ENCODE measurements around the gene TECTB.

The TECTB gene

DNA sequence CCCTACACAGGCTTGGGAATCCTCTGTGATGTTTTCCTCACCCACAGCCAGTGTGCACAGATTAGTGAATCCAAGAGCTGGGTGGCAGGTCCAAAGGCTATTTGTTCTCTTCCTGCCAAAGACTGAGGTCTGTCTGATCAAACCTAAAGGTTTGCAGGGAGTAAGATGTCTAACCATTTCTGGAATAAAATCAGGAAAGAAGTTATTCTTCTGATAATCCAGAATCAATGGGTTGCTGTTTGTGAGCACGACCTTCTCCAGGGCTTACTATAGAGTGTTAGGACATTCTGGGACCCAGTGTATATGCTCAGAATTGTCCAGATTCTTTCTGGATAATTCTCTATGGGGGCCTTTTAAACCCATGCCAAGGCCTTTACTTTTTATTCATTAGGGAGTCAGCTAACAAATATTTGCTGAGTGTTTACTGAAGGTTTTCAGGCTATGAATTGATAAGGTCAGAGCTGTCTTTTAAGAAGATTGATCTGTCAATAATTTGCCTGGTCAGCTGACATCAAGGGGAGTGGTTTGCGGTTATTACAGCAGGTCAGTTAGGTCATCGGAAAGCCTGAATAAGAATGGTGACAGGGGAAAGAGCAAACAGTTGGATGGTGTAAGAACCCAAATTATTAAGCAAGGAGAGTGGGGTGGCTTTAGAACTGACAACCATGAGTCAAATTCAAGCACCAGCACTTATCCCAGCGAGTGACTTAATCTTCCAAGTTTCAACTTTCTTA, 7.5 kb upstream of the TECTB start:
- DNase-seq = no peak

DNA sequence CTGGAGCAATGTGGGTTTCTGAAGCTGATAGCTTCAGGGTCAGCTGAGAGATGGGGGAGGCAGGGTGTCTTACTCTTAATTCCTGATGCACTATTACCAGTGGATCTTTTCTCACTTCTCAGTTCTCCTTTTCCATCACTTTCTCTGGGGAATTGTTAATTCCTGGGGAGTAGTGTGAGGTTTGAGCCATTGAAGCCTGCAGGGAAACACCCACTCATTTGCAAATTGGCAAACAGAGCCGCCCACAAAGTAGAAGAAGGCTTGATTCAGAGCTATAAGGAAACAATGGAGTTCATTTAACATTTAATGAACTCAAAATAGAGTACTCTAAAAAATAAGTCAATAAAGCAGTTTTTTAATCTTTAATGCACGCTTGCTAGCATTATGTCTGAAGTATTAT, 4.3 kb upstream of the TECTB start:
- DNase-seq = no peak

DNA sequence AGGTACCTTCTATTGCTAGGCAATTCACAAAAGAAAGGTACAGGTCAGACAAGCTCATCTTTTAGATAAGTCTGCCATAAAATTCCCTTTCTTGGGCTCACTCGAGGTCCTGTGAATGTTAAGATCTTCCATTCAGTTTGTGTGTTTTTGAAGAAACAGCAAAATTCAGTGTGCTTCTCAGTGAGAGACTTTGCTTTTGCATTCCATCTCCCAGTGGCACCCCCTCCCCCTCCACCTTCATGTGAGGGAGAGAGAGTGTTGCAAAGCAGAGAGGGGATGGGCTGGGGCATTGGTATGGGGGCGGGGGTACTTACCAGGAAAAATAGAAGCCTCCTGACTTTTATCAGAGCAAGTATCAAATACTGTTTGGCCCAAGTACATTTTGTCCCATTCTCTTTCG, 3.8 kb upstream of the TECTB start:
- no peak for DNase-seq

DNA sequence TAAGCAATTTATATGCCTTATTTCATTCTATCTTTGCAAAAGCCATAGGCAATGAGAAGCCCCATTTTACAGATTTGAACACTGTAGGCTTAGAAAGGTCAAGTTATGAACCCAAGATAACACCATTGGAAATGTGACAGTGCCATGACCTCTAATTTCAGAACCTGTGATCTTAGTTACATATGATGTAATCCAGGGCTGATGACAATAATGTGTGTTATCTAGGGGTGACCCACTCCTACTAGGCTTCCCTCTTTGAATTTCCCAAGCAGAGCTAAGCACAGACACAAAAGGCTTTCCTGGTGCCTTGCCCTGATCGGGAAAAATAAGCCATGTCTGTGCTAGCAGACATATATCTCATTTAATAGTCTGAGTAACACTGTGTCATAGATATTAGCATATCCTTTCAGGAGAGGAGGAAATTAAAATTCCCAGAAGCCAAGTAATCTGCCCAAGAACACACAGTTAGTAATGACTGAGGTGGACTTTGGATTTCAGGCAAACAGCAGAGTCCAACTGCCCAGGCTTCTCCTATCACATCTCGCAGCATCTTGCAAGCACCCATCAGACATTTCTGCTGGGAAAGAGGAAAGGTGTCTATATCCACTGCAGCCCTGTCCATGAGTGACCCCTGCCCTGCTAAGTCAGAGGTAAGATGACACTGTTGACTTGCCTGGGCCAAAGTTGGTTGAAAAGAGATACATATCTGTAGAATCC, 2.8 kb upstream of the TECTB start:
- no peak for DNase-seq

- no peak for DNase-seq
Measured at GRCh38 chr10:112282086-112282485, 1.1 kb upstream of the TECTB start.

GRCh38 chr10:112286837-112287818, 3.9 kb downstream of the TECTB start:
- DNase-seq = no peak

DNA sequence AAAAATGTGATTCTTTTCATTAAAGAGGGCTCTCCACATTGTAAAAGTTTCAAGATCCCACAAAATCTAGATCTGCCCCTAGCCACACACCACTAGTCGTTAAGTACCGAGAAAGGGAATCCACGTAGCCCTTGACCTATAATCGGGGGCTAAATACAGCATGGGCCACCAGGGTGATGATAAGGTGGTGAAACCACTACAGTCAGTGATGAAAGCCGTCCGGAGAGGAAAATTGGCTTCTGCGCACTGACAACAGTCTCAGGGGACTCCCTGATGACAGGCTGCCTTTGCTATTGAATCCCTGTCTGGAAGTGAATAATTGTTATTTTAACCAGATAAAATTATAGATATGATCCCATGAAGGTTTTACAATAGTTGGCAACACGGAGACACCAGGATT, 4.6 kb downstream of the TECTB start:
- no peak for DNase-seq

DNA sequence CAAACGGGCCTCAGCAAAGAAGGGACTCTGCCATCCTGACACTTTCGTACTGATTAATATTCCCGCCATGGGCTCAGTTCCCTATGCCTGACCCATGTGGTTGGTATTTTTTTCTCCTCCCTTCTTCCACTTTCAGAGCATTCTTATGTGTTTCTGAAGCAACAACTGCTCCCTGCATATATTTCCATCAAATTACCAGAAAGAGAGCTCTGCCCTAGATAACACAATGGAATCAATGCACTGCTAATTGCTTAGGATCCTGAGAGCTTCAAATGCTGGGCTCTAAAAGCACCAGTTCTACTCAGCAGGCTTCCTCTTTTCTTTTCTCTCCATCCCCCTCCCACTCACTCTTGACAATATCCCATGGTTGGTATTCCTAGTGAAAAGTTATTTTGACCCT, 5.3 kb downstream of the TECTB start:
- no peak for DNase-seq

DNA sequence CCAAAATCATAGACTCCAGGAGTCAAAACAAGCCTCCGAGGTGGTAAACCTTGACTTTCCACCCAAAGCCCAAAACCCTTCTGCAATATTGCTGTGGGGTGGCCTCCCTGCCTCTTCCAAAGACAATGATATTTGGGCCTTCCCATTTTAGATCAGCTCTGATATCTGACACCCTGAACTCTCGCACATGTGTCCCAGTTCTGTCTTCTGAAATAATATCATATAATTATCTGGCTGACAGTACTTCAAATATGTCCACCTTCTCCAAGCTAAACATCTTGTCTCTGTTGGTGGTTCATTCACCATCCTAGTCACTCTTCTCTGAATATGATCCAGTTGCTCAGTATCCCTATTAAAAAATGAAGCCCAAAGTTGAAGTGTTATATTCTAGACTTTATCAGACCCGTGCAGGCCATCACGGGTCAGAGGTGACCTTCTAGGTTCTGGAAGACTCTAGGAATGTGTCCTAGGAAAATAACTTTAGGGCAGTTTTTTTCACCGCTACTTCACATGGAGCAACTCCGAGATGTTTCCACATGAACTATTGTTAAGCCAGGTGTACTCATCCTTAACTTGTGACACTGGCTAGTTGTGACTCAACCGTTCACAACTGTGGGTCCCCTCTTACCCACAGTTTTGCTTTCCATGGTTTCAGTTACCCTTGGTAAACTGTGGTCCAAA, 6.3 kb downstream of the TECTB start:
- no peak for DNase-seq

- DNase-seq = no peak
Measured at GRCh38 chr10:112290054-112290373, 6.8 kb downstream of the TECTB start.

GRCh38 chr10:112294169-112294568, 11.0 kb downstream of the TECTB start:
- no peak for DNase-seq

- no peak for DNase-seq
Measured at GRCh38 chr10:112295853-112296830, 12.9 kb downstream of the TECTB start.

- DNase-seq = no peak
Measured at GRCh38 chr10:112296908-112297331, 13.7 kb downstream of the TECTB start.

- DNase-seq = no peak
Measured at GRCh38 chr10:112298581-112298980, 15.4 kb downstream of the TECTB start.

DNA sequence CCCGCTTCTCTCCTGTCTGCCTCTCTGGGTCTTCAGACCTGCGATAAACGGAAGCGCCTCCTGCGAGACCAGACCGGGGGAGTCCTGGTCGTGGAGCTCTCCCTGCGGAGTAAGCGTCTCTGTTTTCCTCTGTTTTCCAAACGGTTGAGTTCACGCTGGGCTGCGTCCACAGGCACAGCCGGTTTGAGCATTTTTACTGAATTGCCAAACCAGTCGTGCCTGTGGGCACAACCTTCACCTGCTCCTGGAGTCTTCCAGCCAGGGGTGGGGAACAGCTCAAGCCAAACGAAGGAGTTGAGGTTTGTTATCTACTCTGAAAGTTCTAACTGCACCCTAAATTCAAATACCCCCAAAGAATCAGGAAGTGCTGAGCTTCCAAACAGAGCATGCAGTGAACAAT, 16.3 kb downstream of the TECTB start:
- DNase-seq = no peak

DNA sequence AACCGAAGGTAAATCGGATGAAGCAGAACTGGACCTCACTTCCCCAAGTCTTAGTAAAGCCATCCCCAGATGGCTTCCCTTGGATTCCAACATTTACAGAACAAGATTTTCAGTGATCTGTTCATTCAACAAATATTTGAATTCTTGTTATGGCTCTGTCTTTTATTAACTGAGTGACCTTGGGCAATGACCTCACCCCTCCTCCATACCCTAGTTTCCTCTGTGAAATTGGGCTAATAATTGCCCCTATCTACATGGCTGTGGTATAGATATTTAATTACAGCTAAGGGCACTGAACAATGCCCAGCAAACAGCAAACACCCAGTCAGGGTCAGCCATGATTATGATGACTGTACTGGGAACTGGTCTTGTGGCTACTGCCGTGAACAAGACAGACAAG, 19.1 kb downstream of the TECTB start:
- DNase-seq = no peak

DNA sequence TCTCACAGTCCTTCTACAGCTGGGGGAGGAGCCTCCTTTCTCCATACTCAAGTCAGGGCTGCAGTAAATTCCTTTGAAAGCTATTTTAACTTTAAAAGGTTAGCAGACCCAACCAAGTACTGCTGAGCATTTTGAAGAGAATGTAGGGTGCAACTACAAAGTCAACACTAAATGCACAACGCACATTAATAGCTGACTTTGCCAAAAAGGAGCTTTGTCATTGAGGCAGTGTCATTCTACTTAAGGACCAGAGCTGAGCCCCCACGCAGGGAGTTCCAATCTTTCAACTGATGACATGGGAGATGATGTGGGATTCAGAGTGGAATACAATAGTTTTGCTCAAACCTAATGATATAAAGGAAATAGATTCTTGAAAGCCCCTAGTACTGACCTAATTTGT, 20.3 kb downstream of the TECTB start:
- DNase-seq = no peak

- no peak for DNase-seq
Measured at GRCh38 chr10:112304267-112304859, 21.2 kb downstream of the TECTB start.

- DNase-seq = no peak
Measured at GRCh38 chr10:112307358-112308124, 24.3 kb downstream of the TECTB start.

- DNase-seq = no peak
Measured at GRCh38 chr10:112308125-112308502, 24.9 kb downstream of the TECTB start.

DNA sequence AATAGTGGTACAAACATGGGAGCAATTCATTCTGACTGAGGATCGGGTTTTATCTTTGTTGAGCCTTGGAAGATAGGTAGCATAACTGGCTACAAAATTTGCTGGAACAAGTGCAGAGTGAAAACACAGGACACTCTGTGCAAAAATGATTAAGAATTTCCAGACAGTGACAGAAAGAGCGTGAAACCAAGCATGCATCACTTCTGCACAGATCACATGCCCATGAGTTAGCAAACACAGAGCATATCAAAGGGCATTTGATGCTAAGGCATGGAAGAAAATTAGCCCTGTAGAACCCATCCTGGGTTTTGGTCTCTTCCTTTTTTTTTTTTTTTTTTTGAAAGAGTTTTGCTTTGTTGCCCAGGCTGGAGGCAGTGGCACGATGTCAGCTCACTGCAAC, 28.3 kb downstream of the TECTB start:
- no peak for DNase-seq
